ENCODE results near the gene CFDP1. TPM values are rescaled to one million over a fixed set of nuclear protein-coding genes. Genes with fewer than 3 reads are reported as not detected.

CFDP1 gene
- total RNA-seq, 4 donors from 2014 or later, result 51.2 to 318 (median 145) TPM

DNA sequence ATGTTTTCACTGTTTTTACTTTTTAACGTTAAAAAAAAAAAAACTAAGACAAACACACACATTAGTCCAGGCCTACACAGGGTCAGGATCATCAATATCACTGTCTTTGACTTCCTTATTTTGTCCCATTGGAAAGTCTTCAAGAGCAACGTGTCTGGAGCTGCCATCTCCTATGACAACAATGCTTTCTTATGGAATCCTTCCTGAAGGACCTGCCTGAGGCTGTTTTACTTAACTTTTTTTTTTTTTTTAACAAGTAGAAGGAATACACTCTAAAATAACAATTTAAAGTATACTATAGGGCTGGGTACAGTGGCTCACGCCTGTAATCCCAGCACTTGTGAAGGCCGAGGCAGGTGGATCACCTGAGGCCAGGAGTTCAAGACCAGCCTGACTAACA is 110.1 kb downstream of the CFDP1 start:
- in situ Hi-C loops (cut with MboI; ENCODE audit: low pct_ligation_motif_present in 1 of 4, low pct_unique_long_range_greater_than_20kb in 1 of 4, low sequenced_read_pairs in 3 of 4), result no loop called here
- H3K36me3 ChIP-seq, result no peaks in the 10 kb centered on the region
- no peaks in the 10 kb centered on the region for H3K9me3 ChIP-seq
- no peaks in the 10 kb centered on the region for H3K27me3 ChIP-seq
- no peak overlapping the region for H3K4me3 ChIP-seq
- 52 to 79% methylated on average over 2 to 4 of the region's 4 CpGs for WGBS, 2 donors (ENCODE audit: low coverage in 1 of 2)
- TF ChIP-seq POLR2AphosphoS5 (IDR thresholded peaks at IDR 0.05) (no peak), EP300 (IDR thresholded peaks at IDR 0.05; ENCODE audit: low read depth) (no peak), POLR2A (IDR thresholded peaks at IDR 0.05) (no peak)
- TF ChIP-seq, protein P1, sequence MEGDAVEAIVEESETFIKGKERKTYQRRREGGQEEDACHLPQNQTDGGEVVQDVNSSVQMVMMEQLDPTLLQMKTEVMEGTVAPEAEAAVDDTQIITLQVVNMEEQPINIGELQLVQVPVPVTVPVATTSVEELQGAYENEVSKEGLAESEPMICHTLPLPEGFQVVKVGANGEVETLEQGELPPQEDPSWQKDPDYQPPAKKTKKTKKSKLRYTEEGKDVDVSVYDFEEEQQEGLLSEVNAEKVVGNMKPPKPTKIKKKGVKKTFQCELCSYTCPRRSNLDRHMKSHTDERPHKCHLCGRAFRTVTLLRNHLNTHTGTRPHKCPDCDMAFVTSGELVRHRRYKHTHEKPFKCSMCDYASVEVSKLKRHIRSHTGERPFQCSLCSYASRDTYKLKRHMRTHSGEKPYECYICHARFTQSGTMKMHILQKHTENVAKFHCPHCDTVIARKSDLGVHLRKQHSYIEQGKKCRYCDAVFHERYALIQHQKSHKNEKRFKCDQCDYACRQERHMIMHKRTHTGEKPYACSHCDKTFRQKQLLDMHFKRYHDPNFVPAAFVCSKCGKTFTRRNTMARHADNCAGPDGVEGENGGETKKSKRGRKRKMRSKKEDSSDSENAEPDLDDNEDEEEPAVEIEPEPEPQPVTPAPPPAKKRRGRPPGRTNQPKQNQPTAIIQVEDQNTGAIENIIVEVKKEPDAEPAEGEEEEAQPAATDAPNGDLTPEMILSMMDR (IDR thresholded peaks at IDR 0.05), result no peak
- peaks cover 0 to 14% (median 0%) of the 10 kb centered on the region in 4 donors for H3K4me1 ChIP-seq
- intact Hi-C loops (cut with DNase I; ENCODE audit: low total_unique reads), result no loop called here
- DNase-seq, result no peak
- no peak overlapping the region for H3K27ac ChIP-seq

DNA sequence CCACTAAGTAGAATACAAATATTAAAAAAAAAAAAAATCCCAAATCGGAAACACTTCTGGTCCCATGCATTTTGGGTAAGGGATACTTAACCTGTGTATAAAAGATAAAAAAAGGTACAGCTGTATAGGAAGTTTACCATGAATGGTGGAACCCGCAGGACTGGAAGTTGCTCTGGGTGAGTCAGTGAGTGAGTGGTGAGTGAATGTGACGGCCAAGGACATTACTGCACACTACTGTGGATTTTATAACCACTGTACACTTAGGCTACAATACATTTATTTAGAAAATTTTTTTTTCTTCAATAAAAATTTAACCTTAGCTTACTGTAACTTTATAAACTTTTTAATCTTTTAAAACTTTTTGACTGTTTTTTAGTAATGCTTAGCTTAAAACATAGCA is 110.6 kb downstream of the CFDP1 start:
- Histone ChIP-seq H3K4me3 (no peak overlapping the region), H3K4me1 (peaks cover 0 to 14% (median 0%) of the 10 kb centered on the region in 4 donors), H3K36me3 (no peaks in the 10 kb centered on the region), H3K27me3 (no peaks in the 10 kb centered on the region), H3K27ac (no peak overlapping the region), H3K9me3 (no peaks in the 10 kb centered on the region)
- WGBS, 2 donors (ENCODE audit: low coverage in 1 of 2), result 89 to 100% methylated on average over 1 to 3 of the region's 3 CpGs
- no peak for TF ChIP-seq POLR2A (IDR thresholded peaks at IDR 0.05)
- TF ChIP-seq POLR2AphosphoS5 (IDR thresholded peaks at IDR 0.05), result no peak
- no peak for TF ChIP-seq EP300 (IDR thresholded peaks at IDR 0.05; ENCODE audit: low read depth)
- TF ChIP-seq, protein P1 (IDR thresholded peaks at IDR 0.05), result no peak
- intact Hi-C loops (cut with DNase I; ENCODE audit: low total_unique reads) (no loop called here), in situ Hi-C loops (cut with MboI; ENCODE audit: low pct_ligation_motif_present in 1 of 4, low pct_unique_long_range_greater_than_20kb in 1 of 4, low sequenced_read_pairs in 3 of 4) (no loop called here)
- DNase-seq, result no peak

DNA sequence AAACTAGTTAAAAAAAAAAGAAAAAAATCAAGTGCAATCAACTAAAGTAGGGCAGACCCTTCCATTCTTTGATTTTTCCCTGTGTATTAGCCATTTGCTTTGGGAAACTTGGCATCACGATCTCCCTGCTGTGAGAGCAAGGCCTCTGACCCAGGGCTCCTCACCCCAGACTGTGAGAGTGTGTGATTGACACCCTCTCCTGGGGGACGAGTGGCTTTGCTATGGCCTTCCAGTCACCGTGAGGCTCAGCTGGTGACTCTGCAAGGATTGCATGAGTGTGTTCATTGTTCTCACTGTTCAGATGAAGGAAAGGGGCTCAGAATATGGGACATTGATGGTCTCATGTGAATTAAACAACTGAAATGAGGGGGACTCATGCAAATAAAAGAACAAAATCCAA is 112.9 kb downstream of the CFDP1 start:
- H3K27me3 ChIP-seq, result no peaks in the 10 kb centered on the region
- no peak overlapping the region for H3K4me3 ChIP-seq
- 65 to 100% methylated on average over 1 to 3 of the region's 3 CpGs for WGBS, 2 donors (ENCODE audit: low coverage in 1 of 2)
- TF ChIP-seq, protein P1 (IDR thresholded peaks at IDR 0.05), result no peak
- TF ChIP-seq EP300 (IDR thresholded peaks at IDR 0.05; ENCODE audit: low read depth), result no peak
- no peak for TF ChIP-seq POLR2A (IDR thresholded peaks at IDR 0.05)
- no peak for TF ChIP-seq POLR2AphosphoS5 (IDR thresholded peaks at IDR 0.05)
- H3K27ac ChIP-seq, result no peak overlapping the region
- intact Hi-C loops (cut with DNase I; ENCODE audit: low total_unique reads) (no loop called here), in situ Hi-C loops (cut with MboI; ENCODE audit: low pct_ligation_motif_present in 1 of 4, low pct_unique_long_range_greater_than_20kb in 1 of 4, low sequenced_read_pairs in 3 of 4) (no loop called here)
- H3K9me3 ChIP-seq, result no peaks in the 10 kb centered on the region
- DNase-seq, result no peak
- H3K4me1 ChIP-seq, result peaks cover 0 to 14% (median 0%) of the 10 kb centered on the region in 4 donors
- H3K36me3 ChIP-seq, result no peaks in the 10 kb centered on the region

DNA sequence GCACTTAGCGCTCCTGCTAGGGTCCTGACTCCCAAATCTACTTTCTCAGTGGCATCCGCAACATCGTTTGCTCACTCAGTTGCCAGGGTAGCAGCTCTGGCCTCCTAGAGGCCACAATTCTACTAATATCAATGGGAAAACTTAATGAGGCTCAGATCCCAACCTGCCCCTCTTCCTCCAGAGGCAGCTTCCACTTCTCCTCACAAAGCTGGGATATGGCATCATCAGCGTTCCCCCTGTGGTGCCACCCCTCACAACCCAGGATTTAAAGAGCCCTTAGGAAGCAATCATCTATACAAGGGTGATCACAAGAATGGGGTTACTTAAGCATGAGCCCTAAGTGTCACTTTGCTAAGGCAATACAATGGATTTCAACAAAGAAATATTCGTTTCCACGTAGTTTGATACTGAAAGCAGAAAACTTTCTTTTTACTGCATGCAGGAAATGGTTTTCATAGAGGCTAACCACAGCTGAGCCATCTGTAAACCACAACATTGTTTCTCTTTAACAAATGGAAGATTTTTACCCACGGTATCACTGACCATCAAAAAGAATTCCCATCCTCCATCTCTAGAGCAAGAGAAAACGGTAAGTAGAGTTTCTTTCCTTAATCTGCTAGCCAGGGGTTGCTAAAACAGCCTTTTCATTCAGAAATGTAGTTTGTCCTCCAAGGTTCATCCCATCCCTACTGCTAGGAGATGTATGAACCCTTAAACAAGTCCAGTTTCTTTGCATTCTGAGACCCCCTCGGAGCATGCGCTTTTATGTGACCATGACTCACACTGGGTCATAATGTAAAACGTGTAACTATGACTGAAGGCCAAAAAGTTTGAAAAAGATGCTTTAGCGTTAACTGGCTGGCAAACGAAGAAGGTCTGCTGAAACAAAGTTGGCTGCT is 113.5 kb downstream of the CFDP1 start:
- WGBS, 2 donors (ENCODE audit: low coverage in 1 of 2), result 67 to 71% methylated on average over 8 to 13 of the region's 13 CpGs
- TF ChIP-seq POLR2AphosphoS5 (IDR thresholded peaks at IDR 0.05) (no peak), EP300 (IDR thresholded peaks at IDR 0.05; ENCODE audit: low read depth) (no peak), POLR2A (IDR thresholded peaks at IDR 0.05) (no peak)
- TF ChIP-seq, protein P1 (IDR thresholded peaks at IDR 0.05), result no peak
- Histone ChIP-seq H3K4me1 (peaks cover 0 to 14% (median 0%) of the 10 kb centered on the region in 4 donors), H3K9me3 (no peaks in the 10 kb centered on the region), H3K27ac (no peak overlapping the region), H3K4me3 (no peak overlapping the region), H3K27me3 (no peaks in the 10 kb centered on the region), H3K36me3 (no peaks in the 10 kb centered on the region)
- intact Hi-C loops (cut with DNase I; ENCODE audit: low total_unique reads), result no loop called here
- DNase-seq, result no peak
- in situ Hi-C loops (cut with MboI; ENCODE audit: low pct_ligation_motif_present in 1 of 4, low pct_unique_long_range_greater_than_20kb in 1 of 4, low sequenced_read_pairs in 3 of 4), result no loop called here
